HCT116 (cell line): ENCODE data around the gene TMEM132A. TPM values are rescaled to one million over a fixed set of nuclear protein-coding genes. Genes with fewer than 3 reads are reported as not detected.

Experiments
- ATAC-seq: fragments of 200-7000 bp; cut with Tn5 transposase; 2 replicates; pipeline ENCODE4 v1.9.1; 2020; ENCODE audit warnings: mild to moderate bottlenecking, moderate library complexity
- BruUV-seq: library from RNA; stranded (reverse); fragments of 400-500 nt; replicated peaks from 2 replicates; lab custom pipeline; 2021; lab: Mats Ljungman, UMichigan
- CTCF ChIA-PET: fragments of 300-600 bp; sonication (Branson Sonifier 250); formaldehyde crosslinking; loops from one replicate; lab custom pipeline; 2021; ENCODE audit warnings: antibody characterized with exemption; lab: Charles Lee
- POLR2A ChIA-PET: fragments of 300-600, 350-600 bp; sonication (Branson Sonifier 250); formaldehyde crosslinking; loops from one replicate; lab custom pipeline; 2021; ENCODE audit warnings: antibody characterized with exemption; lab: Charles Lee
- RAD21 ChIA-PET, 2 experiments: fragments of 300-600 bp; sonication (Branson Sonifier 250); formaldehyde crosslinking; loops; one replicate each; lab custom pipeline; 2023; ENCODE audit warnings: low total read pairs in 2 of 2; ENCODE audit not compliant: uncharacterized antibody in 2 of 2, unreplicated experiment in 2 of 2, low non-redundant PET in 1 of 2; lab: Charles Lee
- DNase-seq: peaks from one replicate; pipeline ENCODE4 v3.0.0-alpha.2; 2010; ENCODE audit warnings: low read depth, low spot score
- H2AFZ ChIP-seq: fragments of 200-600 bp; shearing (Covaris generic), sonication (generic); 2 replicates; pipeline ENCODE4 v1.6.1; 2017; ENCODE audit warnings: low read depth, mixed run types, mixed read lengths, antibody characterized with exemption, low read length; ENCODE audit not compliant: poor library complexity, severe bottlenecking
- H3K27ac ChIP-seq: 2 replicates; pipeline ENCODE4 v1.5.1; 2012; ENCODE audit warnings: low read depth, low read length
- H3K27me3 ChIP-seq: fragments of 200-600 bp; sonication (generic); 2 replicates; pipeline ENCODE4 v1.6.1; 2016; ENCODE audit warnings: mixed run types, low read length, mixed read lengths; ENCODE audit not compliant: insufficient read depth
- H3K36me3 ChIP-seq, 2 experiments: fragments of 200-500 bp in 1 of 2; fragments of 200-600 bp in 1 of 2; sonication (Bioruptor generic) in 1 of 2; sonication (generic) in 1 of 2; 2 replicates each; pipeline versions ENCODE4 v1.5.1 to v1.6.1; 2014 to 2016; ENCODE audit warnings: low read length in 2 of 2, inconsistent platforms in 1 of 2, mixed read lengths in 1 of 2, mixed run types in 1 of 2; ENCODE audit not compliant: insufficient read depth in 2 of 2, control insufficient read depth in 1 of 2
- H3K4me1 ChIP-seq, 2 experiments: fragments of 200-600 bp in 1 of 2; sonication (generic) in 1 of 2; 2 replicates each; pipeline versions ENCODE4 v1.5.1 to v1.6.1; 2012 to 2017; ENCODE audit warnings: low read length in 2 of 2, inconsistent platforms in 1 of 2, mild to moderate bottlenecking in 1 of 2, mixed read lengths in 1 of 2, mixed run types in 1 of 2, moderate library complexity in 1 of 2; ENCODE audit not compliant: insufficient read depth in 2 of 2, control insufficient read depth in 1 of 2
- H3K4me2 ChIP-seq: fragments of 200-600 bp; sonication (generic); 2 replicates; pipeline ENCODE4 v1.6.1; 2017; ENCODE audit warnings: mixed run types, low read length, mixed read lengths
- H3K4me3 ChIP-seq, 2 experiments: fragments of 200-600 bp in 1 of 2; sonication (generic) in 1 of 2; replicated peaks in 1 of 2; 2 replicates each; pipeline ENCODE4 v1.5.1; 2011 to 2016; ENCODE audit warnings: low read length in 2 of 2, control low read depth in 1 of 2, low read depth in 1 of 2, mild to moderate bottlenecking in 1 of 2, mixed read lengths in 1 of 2, mixed run types in 1 of 2
- H3K79me2 ChIP-seq: fragments of 200-600 bp; sonication (generic); 2 replicates; pipeline ENCODE4 v1.6.1; 2017; ENCODE audit warnings: mild to moderate bottlenecking, mixed run types, low read length, moderate library complexity, mixed read lengths; ENCODE audit not compliant: insufficient read depth
- H3K9ac ChIP-seq: fragments of 200-600 bp; sonication (generic); 2 replicates; pipeline ENCODE4 v1.6.1; 2016; ENCODE audit warnings: low read length, mixed read lengths
- H3K9me2 ChIP-seq: fragments of 200-600 bp; sonication (generic), shearing (Covaris generic); 2 replicates; pipeline ENCODE4 v1.6.1; 2017; ENCODE audit warnings: mixed run types, mild to moderate bottlenecking, moderate library complexity; ENCODE audit not compliant: insufficient read depth
- H3K9me3 ChIP-seq, 2 experiments: fragments of 200-500 bp in 1 of 2; fragments of 200-600 bp in 1 of 2; sonication (Bioruptor generic) in 1 of 2; sonication (generic) in 1 of 2; 2 replicates each; pipeline ENCODE4 v1.6.1; 2014 to 2017; ENCODE audit warnings: low read length in 2 of 2, mixed read lengths in 2 of 2, inconsistent platforms in 1 of 2, low read depth in 1 of 2, mild to moderate bottlenecking in 1 of 2, mixed run types in 1 of 2, moderate library complexity in 1 of 2; ENCODE audit not compliant: control insufficient read depth in 1 of 2, insufficient read depth in 1 of 2
- H4K20me1 ChIP-seq: fragments of 200-600 bp; sonication (generic), shearing (Covaris generic); 2 replicates; pipeline ENCODE4 v1.6.1; 2017; ENCODE audit warnings: mixed run types, mild to moderate bottlenecking, moderate library complexity; ENCODE audit not compliant: insufficient read depth
- EGR1 ChIP-seq: IDR thresholded peaks from 2 replicates; pipeline ENCODE4 v1.6.1; 2012; ENCODE audit warnings: low read depth
- EZH2 ChIP-seq: fragments of 200-600 bp; sonication (generic); IDR thresholded peaks from 2 replicates; pipeline ENCODE4 v1.6.1; 2017; ENCODE audit warnings: antibody characterized with exemption, mixed run types
- FOSL1 ChIP-seq: IDR thresholded peaks from 2 replicates; pipeline ENCODE4 v1.6.1; 2012; ENCODE audit warnings: low read depth
- JUND ChIP-seq: IDR thresholded peaks from 2 replicates; pipeline ENCODE4 v1.6.1; 2012
- RAD21 ChIP-seq: IDR thresholded peaks from 2 replicates; pipeline ENCODE4 v1.6.1; 2012; ENCODE audit warnings: low read depth, mild to moderate bottlenecking
- SIN3A ChIP-seq: IDR thresholded peaks from 2 replicates; pipeline ENCODE4 v1.6.1; 2012; ENCODE audit warnings: low read depth
- SP1 ChIP-seq: IDR thresholded peaks from 2 replicates; pipeline ENCODE4 v1.6.1; 2012; ENCODE audit warnings: low read depth
- SRF ChIP-seq: IDR thresholded peaks from 2 replicates; pipeline ENCODE4 v1.6.1; 2012; ENCODE audit warnings: low read depth
- YY1 ChIP-seq: IDR thresholded peaks from 2 replicates; pipeline ENCODE4 v1.6.1; 2011; ENCODE audit warnings: low read length, low read depth, moderate library complexity, mild to moderate bottlenecking; ENCODE audit not compliant: insufficient replicate concordance; ENCODE audit errors: extremely low read depth
- intact Hi-C: fragments of 100-400 bp; cut with micrococcal nuclease; formaldehyde crosslinking; loops from 2 replicates; pipeline ENCODE4 v1.10.0; 2022
- total RNA-seq: library from RNA; stranded (reverse); gene quantifications from one replicate; pipeline ENCODE4 v1.2.1, GENCODE V29; 2021; ENCODE audit not compliant: unreplicated experiment
- TF ChIP-seq, protein P1 (sequence below), 3 experiments: fragments of 200-600 bp in 1 of 3; sonication (generic) in 1 of 3; IDR thresholded peaks in 2 of 3; conservative IDR thresholded peaks in 1 of 3; 2 replicates each; pipeline ENCODE4 v1.5.1; 2012 to 2017; ENCODE audit warnings: low read depth in 2 of 3, low read length in 2 of 3, antibody characterized with exemption in 1 of 3, borderline replicate concordance in 1 of 3, control low read depth in 1 of 3, mild to moderate bottlenecking in 1 of 3, mixed read lengths in 1 of 3, mixed run types in 1 of 3, moderate library complexity in 1 of 3; ENCODE audit not compliant: insufficient read depth in 1 of 3

Gene TMEM132A
- total RNA-seq, 1 experiment from 2014 or later = 120 TPM

DNA sequence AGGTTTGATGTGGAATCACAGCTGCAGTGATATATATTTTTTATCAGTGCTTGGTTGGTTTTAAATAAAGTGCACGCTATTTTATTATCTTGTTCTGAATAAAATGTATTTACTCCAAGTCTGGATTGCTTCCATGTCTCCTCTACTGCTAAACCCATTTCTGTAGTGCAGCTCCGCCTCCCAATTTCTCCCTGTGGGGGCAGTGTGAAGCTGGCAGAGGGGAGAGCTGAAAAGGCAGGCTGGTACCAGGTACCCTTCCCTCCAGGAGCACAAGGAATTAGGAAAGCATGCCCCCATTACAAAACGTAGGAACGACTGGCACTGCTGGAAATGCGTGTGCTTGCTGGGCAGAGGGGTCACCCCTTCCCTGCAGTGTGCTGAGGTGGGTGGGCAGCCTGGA is 934 bp upstream of the TMEM132A start (continued):
- TF ChIP-seq FOSL1 (no peak), SRF (no peak)

DNA sequence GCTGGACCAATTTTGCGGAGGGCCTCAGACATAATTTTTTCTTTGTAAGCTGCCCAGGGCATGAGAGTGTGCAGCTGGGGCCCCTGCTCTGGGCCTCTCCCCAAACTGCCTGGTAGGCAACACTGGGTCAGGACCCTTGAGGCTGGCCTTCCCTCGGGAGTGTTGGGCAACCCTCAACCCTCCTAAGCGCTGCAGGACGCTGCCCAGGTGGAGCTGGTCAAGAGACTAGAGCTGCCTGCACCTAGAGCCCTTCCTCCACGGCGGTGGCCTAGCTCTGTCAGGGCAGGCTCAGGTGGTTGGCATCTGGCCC is 505 bp upstream of the TMEM132A start:
- ATAC-seq = no peak; the same call in 1 of the 2 replicates
- peak overlapping the region; percentile 71; the same call in 1 of the 2 replicates for H3K27ac ChIP-seq
- H3K4me3 ChIP-seq = peak overlapping the region; percentile 74 to 75
- peak overlapping the region; percentile 77 for H3K9ac ChIP-seq
- H3K36me3 ChIP-seq = peaks cover 19 to 24% of the 10 kb centered on the region in 2 experiments; a peak in 3 of 4 replicates
- no peak for TF ChIP-seq JUND
- TF ChIP-seq YY1 = no peak
- TF ChIP-seq, protein P1, sequence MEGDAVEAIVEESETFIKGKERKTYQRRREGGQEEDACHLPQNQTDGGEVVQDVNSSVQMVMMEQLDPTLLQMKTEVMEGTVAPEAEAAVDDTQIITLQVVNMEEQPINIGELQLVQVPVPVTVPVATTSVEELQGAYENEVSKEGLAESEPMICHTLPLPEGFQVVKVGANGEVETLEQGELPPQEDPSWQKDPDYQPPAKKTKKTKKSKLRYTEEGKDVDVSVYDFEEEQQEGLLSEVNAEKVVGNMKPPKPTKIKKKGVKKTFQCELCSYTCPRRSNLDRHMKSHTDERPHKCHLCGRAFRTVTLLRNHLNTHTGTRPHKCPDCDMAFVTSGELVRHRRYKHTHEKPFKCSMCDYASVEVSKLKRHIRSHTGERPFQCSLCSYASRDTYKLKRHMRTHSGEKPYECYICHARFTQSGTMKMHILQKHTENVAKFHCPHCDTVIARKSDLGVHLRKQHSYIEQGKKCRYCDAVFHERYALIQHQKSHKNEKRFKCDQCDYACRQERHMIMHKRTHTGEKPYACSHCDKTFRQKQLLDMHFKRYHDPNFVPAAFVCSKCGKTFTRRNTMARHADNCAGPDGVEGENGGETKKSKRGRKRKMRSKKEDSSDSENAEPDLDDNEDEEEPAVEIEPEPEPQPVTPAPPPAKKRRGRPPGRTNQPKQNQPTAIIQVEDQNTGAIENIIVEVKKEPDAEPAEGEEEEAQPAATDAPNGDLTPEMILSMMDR (IDR thresholded peaks at IDR 0.05 in 2 of 3, conservative IDR thresholded peaks at IDR 0.05 in 1 of 3; ENCODE audit: borderline replicate concordance in 1 of 3, insufficient read depth in 1 of 3, low read depth in 2 of 3, low read length in 2 of 3) = no peak
- TF ChIP-seq SIN3A = no peak
- TF ChIP-seq FOSL1 = no peak
- TF ChIP-seq RAD21 = no peak
- no peak for TF ChIP-seq EGR1
- no peak for TF ChIP-seq EZH2
- no peak for TF ChIP-seq SP1
- TF ChIP-seq, all 23 proteins: peak for 0
- H3K4me1 ChIP-seq = peaks cover 23 to 35% of the 10 kb centered on the region in 2 experiments
- no peaks in the 10 kb centered on the region; the same call in 1 of the 2 replicates for H4K20me1 ChIP-seq
- no peaks in the 10 kb centered on the region for H3K9me2 ChIP-seq
- DNase-seq = no peak
- H3K27me3 ChIP-seq = no peaks in the 10 kb centered on the region
- POLR2A ChIA-PET = interaction anchor here (0.8 to 1.3 kb wide), 2 partner anchors 10 to 93 kb away, joined by 3 read pairs; partner anchors contain the start of gene TMEM109
- intact Hi-C loops = no loop called here
- H2AFZ ChIP-seq = no peak overlapping the region
- peaks cover 12% of the 10 kb centered on the region for H3K79me2 ChIP-seq
- H3K4me2 ChIP-seq = peak overlapping the region; percentile 92
- RAD21 ChIA-PET = no interaction called here
- CTCF ChIA-PET = interaction anchor here (1.5 kb wide), 1 partner anchor 24 kb away, joined by 5 read pairs; no protein-coding TSS in a partner anchor
- H3K9me3 ChIP-seq = no peaks in the 10 kb centered on the region
- BruUV-seq = no TSS peak
